ENCODE results near the gene KLHL29. TPM values are rescaled to one million over a fixed set of nuclear protein-coding genes. Genes with fewer than 3 reads are reported as not detected.

KLHL29 gene
- total and polyA plus RNA-seq, 2 experiments from 2014 or later: 1.5 to 6.5 TPM

DNA sequence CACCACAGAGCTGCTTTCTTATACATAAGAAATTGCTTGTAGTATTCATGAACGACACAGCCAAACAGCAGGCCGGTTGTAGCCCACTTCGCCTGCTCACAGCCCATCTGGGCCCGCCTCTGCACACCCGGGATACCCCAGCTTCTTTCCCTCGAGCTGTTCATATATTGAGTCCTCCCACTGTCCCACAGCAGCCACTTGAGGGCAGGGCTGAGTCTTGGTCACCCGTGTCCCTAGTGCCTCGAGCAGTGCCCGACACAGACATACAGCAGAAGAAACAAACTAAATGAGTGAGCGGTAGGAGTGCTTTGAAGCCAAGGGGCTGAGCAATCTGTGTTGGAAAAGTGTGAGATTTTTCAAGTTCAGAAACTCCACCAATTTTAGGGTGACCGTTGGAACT is 251.4 kb downstream of the KLHL29 start:
- H3K4me1 ChIP-seq (ENCODE audit: insufficient read depth): no peaks in the 10 kb centered on the region
- TF ChIP-seq, protein P1, sequence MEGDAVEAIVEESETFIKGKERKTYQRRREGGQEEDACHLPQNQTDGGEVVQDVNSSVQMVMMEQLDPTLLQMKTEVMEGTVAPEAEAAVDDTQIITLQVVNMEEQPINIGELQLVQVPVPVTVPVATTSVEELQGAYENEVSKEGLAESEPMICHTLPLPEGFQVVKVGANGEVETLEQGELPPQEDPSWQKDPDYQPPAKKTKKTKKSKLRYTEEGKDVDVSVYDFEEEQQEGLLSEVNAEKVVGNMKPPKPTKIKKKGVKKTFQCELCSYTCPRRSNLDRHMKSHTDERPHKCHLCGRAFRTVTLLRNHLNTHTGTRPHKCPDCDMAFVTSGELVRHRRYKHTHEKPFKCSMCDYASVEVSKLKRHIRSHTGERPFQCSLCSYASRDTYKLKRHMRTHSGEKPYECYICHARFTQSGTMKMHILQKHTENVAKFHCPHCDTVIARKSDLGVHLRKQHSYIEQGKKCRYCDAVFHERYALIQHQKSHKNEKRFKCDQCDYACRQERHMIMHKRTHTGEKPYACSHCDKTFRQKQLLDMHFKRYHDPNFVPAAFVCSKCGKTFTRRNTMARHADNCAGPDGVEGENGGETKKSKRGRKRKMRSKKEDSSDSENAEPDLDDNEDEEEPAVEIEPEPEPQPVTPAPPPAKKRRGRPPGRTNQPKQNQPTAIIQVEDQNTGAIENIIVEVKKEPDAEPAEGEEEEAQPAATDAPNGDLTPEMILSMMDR (conservative IDR thresholded peaks at IDR 0.05; ENCODE audit: low read depth in 2 of 2): peak; percentile 35 to 65
- TF ChIP-seq, protein P2, sequence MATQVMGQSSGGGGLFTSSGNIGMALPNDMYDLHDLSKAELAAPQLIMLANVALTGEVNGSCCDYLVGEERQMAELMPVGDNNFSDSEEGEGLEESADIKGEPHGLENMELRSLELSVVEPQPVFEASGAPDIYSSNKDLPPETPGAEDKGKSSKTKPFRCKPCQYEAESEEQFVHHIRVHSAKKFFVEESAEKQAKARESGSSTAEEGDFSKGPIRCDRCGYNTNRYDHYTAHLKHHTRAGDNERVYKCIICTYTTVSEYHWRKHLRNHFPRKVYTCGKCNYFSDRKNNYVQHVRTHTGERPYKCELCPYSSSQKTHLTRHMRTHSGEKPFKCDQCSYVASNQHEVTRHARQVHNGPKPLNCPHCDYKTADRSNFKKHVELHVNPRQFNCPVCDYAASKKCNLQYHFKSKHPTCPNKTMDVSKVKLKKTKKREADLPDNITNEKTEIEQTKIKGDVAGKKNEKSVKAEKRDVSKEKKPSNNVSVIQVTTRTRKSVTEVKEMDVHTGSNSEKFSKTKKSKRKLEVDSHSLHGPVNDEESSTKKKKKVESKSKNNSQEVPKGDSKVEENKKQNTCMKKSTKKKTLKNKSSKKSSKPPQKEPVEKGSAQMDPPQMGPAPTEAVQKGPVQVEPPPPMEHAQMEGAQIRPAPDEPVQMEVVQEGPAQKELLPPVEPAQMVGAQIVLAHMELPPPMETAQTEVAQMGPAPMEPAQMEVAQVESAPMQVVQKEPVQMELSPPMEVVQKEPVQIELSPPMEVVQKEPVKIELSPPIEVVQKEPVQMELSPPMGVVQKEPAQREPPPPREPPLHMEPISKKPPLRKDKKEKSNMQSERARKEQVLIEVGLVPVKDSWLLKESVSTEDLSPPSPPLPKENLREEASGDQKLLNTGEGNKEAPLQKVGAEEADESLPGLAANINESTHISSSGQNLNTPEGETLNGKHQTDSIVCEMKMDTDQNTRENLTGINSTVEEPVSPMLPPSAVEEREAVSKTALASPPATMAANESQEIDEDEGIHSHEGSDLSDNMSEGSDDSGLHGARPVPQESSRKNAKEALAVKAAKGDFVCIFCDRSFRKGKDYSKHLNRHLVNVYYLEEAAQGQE (IDR thresholded peaks at IDR 0.05; ENCODE audit: unreplicated experiment): no peak
- no peak overlapping the region for H3K4me2 ChIP-seq
- no peaks in the 10 kb centered on the region for H3K9me2 ChIP-seq (ENCODE audit: insufficient read depth)
- H4K20me1 ChIP-seq (replicated peaks; ENCODE audit: insufficient read depth): no peaks in the 10 kb centered on the region
- H3K4me1 Mint-ChIP-seq: peaks cover 9% of the 10 kb centered on the region; the same call in 2 of the 3 replicates
- no peaks in the 10 kb centered on the region for H3K36me3 ChIP-seq (ENCODE audit: insufficient read depth)
- no peaks in the 10 kb centered on the region; the same call in 2 of the 3 replicates for H3K9me3 Mint-ChIP-seq
- DNase-seq (ENCODE audit: low spot score): peak; percentile 54
- H3K27ac ChIP-seq (ENCODE audit: low read depth): no peak overlapping the region
- no peaks in the 10 kb centered on the region for H3K79me2 ChIP-seq (replicated peaks; ENCODE audit: insufficient read depth)
- H3K27me3 Mint-ChIP-seq (ENCODE audit: insufficient read depth, low read depth, poor library complexity): peaks cover 5% of the 10 kb centered on the region
- no peak overlapping the region for H2AFZ ChIP-seq
- no peak overlapping the region for H3K4me3 Mint-ChIP-seq
- H3K4me3 ChIP-seq: no peak overlapping the region
- no peaks in the 10 kb centered on the region for H3F3A ChIP-seq (replicated peaks; ENCODE audit: low read depth)
- no peaks in the 10 kb centered on the region for H3K27me3 ChIP-seq (ENCODE audit: insufficient read depth)
- H3K27ac Mint-ChIP-seq: 0 out of 2 replicates have a peak overlapping the region, but pooled peaks have one; percentile 36
- no peaks in the 10 kb centered on the region for H3K36me3 Mint-ChIP-seq (ENCODE audit: low read depth)
- peak; percentile 83 for ATAC-seq

DNA sequence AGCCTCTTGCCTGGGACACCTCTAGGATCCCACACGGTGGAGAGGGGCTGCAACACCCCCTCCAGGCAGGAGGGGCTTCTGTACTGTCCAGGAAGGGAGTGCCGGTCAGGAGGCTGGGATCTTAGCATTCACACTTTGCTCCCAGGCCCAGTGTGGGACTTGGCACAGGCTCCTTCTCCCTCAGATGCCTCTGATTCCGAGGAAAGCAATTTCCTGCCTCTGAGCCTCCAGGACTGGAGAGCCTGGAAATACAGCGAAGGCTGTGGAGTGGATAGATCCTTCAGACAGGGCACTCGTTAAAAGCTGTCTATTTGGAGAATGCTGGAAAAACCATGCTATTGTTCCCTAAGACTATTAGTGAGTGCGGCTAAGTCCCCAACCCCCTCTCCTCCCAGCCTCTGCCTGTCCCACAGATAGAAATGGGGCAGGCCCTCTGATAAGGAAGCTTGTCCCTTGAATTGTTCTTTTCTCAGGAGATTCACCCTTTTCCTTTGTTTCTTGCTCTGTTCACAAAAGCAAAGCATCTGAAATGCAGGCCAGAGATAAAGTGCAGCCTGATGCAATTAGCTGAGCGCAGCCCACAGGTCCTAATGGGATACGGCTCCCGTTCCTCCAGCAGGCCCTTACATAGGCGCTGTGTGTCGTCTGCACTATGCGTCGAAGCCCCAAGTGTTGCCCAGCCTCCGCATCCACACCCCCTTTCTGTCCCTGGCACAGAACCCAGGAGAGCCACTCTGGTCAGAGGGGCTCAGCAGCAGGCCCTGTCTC is 252.2 kb downstream of the KLHL29 start:
- H3K36me3 ChIP-seq (ENCODE audit: insufficient read depth): no peaks in the 10 kb centered on the region
- H3F3A ChIP-seq (replicated peaks; ENCODE audit: low read depth): no peaks in the 10 kb centered on the region
- no peak overlapping the region for H3K4me3 Mint-ChIP-seq
- peaks cover 4% of the 10 kb centered on the region; the same call in 2 of the 3 replicates for H3K36me3 Mint-ChIP-seq (ENCODE audit: low read depth)
- ATAC-seq (peak; percentile 49), DNase-seq (ENCODE audit: low spot score) (no peak)
- H3K79me2 ChIP-seq (replicated peaks; ENCODE audit: insufficient read depth): no peaks in the 10 kb centered on the region
- peak overlapping the region; percentile 36; the same call in 1 of the 2 replicates for H3K27ac Mint-ChIP-seq
- H3K9me3 Mint-ChIP-seq: no peaks in the 10 kb centered on the region; the same call in 2 of the 3 replicates
- no peaks in the 10 kb centered on the region for H3K27me3 ChIP-seq (ENCODE audit: insufficient read depth)
- H3K27me3 Mint-ChIP-seq (ENCODE audit: insufficient read depth, low read depth, poor library complexity): peaks cover 5% of the 10 kb centered on the region
- H3K27ac ChIP-seq (ENCODE audit: low read depth): no peak overlapping the region
- H2AFZ ChIP-seq: no peak overlapping the region
- no peaks in the 10 kb centered on the region for H3K9me2 ChIP-seq (ENCODE audit: insufficient read depth)
- H4K20me1 ChIP-seq (replicated peaks; ENCODE audit: insufficient read depth): no peaks in the 10 kb centered on the region
- peaks cover 9% of the 10 kb centered on the region; the same call in 2 of the 3 replicates for H3K4me1 Mint-ChIP-seq
- H3K4me2 ChIP-seq: no peak overlapping the region
- H3K4me3 ChIP-seq: no peak overlapping the region
- no peaks in the 10 kb centered on the region for H3K4me1 ChIP-seq (ENCODE audit: insufficient read depth)
- TF ChIP-seq EZH2phosphoT487 (IDR thresholded peaks at IDR 0.05; ENCODE audit: unreplicated experiment) (no peak), JUNB (IDR thresholded peaks at IDR 0.05; ENCODE audit: unreplicated experiment) (no peak)
- TF ChIP-seq, protein P3, sequence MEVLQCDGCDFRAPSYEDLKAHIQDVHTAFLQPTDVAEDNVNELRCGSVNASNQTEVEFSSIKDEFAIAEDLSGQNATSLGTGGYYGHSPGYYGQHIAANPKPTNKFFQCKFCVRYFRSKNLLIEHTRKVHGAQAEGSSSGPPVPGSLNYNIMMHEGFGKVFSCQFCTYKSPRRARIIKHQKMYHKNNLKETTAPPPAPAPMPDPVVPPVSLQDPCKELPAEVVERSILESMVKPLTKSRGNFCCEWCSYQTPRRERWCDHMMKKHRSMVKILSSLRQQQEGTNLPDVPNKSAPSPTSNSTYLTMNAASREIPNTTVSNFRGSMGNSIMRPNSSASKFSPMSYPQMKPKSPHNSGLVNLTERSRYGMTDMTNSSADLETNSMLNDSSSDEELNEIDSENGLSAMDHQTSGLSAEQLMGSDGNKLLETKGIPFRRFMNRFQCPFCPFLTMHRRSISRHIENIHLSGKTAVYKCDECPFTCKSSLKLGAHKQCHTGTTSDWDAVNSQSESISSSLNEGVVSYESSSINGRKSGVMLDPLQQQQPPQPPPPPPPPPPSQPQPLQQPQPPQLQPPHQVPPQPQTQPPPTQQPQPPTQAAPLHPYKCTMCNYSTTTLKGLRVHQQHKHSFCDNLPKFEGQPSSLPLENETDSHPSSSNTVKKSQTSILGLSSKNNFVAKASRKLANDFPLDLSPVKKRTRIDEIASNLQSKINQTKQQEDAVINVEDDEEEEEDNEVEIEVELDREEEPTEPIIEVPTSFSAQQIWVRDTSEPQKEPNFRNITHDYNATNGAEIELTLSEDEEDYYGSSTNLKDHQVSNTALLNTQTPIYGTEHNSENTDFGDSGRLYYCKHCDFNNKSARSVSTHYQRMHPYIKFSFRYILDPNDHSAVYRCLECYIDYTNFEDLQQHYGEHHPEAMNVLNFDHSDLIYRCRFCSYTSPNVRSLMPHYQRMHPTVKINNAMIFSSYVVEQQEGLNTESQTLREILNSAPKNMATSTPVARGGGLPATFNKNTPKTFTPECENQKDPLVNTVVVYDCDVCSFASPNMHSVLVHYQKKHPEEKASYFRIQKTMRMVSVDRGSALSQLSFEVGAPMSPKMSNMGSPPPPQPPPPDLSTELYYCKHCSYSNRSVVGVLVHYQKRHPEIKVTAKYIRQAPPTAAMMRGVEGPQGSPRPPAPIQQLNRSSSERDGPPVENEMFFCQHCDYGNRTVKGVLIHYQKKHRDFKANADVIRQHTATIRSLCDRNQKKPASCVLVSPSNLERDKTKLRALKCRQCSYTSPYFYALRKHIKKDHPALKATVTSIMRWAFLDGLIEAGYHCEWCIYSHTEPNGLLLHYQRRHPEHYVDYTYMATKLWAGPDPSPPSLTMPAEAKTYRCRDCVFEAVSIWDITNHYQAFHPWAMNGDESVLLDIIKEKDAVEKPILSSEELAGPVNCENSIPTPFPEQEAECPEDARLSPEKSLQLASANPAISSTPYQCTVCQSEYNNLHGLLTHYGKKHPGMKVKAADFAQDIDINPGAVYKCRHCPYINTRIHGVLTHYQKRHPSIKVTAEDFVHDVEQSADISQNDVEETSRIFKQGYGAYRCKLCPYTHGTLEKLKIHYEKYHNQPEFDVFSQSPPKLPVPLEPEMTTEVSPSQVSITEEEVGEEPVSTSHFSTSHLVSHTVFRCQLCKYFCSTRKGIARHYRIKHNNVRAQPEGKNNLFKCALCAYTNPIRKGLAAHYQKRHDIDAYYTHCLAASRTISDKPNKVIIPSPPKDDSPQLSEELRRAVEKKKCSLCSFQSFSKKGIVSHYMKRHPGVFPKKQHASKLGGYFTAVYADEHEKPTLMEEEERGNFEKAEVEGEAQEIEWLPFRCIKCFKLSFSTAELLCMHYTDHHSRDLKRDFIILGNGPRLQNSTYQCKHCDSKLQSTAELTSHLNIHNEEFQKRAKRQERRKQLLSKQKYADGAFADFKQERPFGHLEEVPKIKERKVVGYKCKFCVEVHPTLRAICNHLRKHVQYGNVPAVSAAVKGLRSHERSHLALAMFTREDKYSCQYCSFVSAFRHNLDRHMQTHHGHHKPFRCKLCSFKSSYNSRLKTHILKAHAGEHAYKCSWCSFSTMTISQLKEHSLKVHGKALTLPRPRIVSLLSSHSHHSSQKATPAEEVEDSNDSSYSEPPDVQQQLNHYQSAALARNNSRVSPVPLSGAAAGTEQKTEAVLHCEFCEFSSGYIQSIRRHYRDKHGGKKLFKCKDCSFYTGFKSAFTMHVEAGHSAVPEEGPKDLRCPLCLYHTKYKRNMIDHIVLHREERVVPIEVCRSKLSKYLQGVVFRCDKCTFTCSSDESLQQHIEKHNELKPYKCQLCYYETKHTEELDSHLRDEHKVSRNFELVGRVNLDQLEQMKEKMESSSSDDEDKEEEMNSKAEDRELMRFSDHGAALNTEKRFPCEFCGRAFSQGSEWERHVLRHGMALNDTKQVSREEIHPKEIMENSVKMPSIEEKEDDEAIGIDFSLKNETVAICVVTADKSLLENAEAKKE (CRISPR knock-in tag; IDR thresholded peaks at IDR 0.05): no peak
